ENCODE measurements around the gene CLNK.
A peak's percentile ranks its signal among the peaks of the same experiment; 100 is the strongest.

Gene CLNK

GRCh38 chr4:10716163-10716562 lies 31.6 kb upstream of the CLNK start:
- TF ChIP-seq CTCF (IDR thresholded peaks at IDR 0.05; ENCODE audit: low read depth, low read length), result no peak
- no peak for DNase-seq (ENCODE audit: low read depth in 2 of 2)
- no peak overlapping the region for H3K4me3 ChIP-seq (replicated peaks in 1 of 2; ENCODE audit: low read depth in 2 of 2, low read length in 2 of 2)

GRCh38 chr4:10715696-10716095 lies 31.1 kb upstream of the CLNK start:
- DNase-seq (ENCODE audit: low read depth in 2 of 2), result peak in 1 of 2 donors; percentile 17
- no peak for TF ChIP-seq CTCF (IDR thresholded peaks at IDR 0.05; ENCODE audit: low read depth, low read length)
- H3K4me3 ChIP-seq (replicated peaks in 1 of 2; ENCODE audit: low read depth in 2 of 2, low read length in 2 of 2), result no peak overlapping the region

GRCh38 chr4:10715135-10715534 lies 30.6 kb upstream of the CLNK start:
- H3K4me3 ChIP-seq (replicated peaks in 1 of 2; ENCODE audit: low read depth in 2 of 2, low read length in 2 of 2), result no peak overlapping the region
- DNase-seq (ENCODE audit: low read depth in 2 of 2), result no peak
- TF ChIP-seq CTCF (IDR thresholded peaks at IDR 0.05; ENCODE audit: low read depth, low read length), result no peak

- TF ChIP-seq CTCF (IDR thresholded peaks at IDR 0.05; ENCODE audit: low read depth, low read length), result no peak
Measured at GRCh38 chr4:10713591-10713990, 29.0 kb upstream of the CLNK start.

GRCh38 chr4:10706236-10706635 lies 21.7 kb upstream of the CLNK start:
- no peak for TF ChIP-seq CTCF (IDR thresholded peaks at IDR 0.05; ENCODE audit: low read depth, low read length)
- DNase-seq (ENCODE audit: low read depth in 2 of 2), result no peak
- no peak overlapping the region for H3K4me3 ChIP-seq (replicated peaks in 1 of 2; ENCODE audit: low read depth in 2 of 2, low read length in 2 of 2)

More at GRCh38 chr4:10713591-10713990, 29.0 kb upstream of the CLNK start:
- no peak for DNase-seq (ENCODE audit: low read depth in 2 of 2)
- no peak overlapping the region for H3K4me3 ChIP-seq (replicated peaks in 1 of 2; ENCODE audit: low read depth in 2 of 2, low read length in 2 of 2)

- TF ChIP-seq CTCF (IDR thresholded peaks at IDR 0.05; ENCODE audit: low read depth, low read length), result no peak
Measured at GRCh38 chr4:10704430-10704810, 19.9 kb upstream of the CLNK start.

GRCh38 chr4:10703766-10704429 lies 19.3 kb upstream of the CLNK start:
- peak in 1 of 2 donors; percentile 16 for DNase-seq (ENCODE audit: low read depth in 2 of 2)
- TF ChIP-seq CTCF (IDR thresholded peaks at IDR 0.05; ENCODE audit: low read depth, low read length), result no peak
- H3K4me3 ChIP-seq (replicated peaks in 1 of 2; ENCODE audit: low read depth in 2 of 2, low read length in 2 of 2), result no peak overlapping the region

More at GRCh38 chr4:10704430-10704810, 19.9 kb upstream of the CLNK start:
- H3K4me3 ChIP-seq (replicated peaks in 1 of 2; ENCODE audit: low read depth in 2 of 2, low read length in 2 of 2), result no peak overlapping the region
- no peak for DNase-seq (ENCODE audit: low read depth in 2 of 2)
